GM18951 (cell line): Measurements from ENCODE around the gene SLC7A10.
"Not testable (repeated sequence)": the region's sequence is repeated elsewhere in the genome, so short reads cannot be mapped to it uniquely, and the experiment has no call there.

Experiments used
- POLR2A ChIP-seq: IDR thresholded peaks from 4 replicates; pipeline ENCODE4 v1.6.1; 2011; ENCODE audit warnings: mild to moderate bottlenecking; ENCODE audit not compliant: insufficient read length, insufficient read depth; ENCODE audit errors: extremely low read depth
- in situ Hi-C: fragments of 300-500 bp; cut with MboI; formaldehyde crosslinking; loops from one replicate; pipeline ENCODE4 v1.12.0; 2022; ENCODE audit warnings: low sequenced_read_pairs, mixed read lengths, inconsistent platforms; ENCODE audit not compliant: unreplicated experiment

Gene SLC7A10

GRCh38 chr19:33227242-33227650 lies 1.6 kb upstream of the SLC7A10 start:
- in situ Hi-C loops = loop anchor here (25.0 kb wide), 1 partner anchor 535 kb away; no protein-coding TSS in a partner anchor

DNA sequence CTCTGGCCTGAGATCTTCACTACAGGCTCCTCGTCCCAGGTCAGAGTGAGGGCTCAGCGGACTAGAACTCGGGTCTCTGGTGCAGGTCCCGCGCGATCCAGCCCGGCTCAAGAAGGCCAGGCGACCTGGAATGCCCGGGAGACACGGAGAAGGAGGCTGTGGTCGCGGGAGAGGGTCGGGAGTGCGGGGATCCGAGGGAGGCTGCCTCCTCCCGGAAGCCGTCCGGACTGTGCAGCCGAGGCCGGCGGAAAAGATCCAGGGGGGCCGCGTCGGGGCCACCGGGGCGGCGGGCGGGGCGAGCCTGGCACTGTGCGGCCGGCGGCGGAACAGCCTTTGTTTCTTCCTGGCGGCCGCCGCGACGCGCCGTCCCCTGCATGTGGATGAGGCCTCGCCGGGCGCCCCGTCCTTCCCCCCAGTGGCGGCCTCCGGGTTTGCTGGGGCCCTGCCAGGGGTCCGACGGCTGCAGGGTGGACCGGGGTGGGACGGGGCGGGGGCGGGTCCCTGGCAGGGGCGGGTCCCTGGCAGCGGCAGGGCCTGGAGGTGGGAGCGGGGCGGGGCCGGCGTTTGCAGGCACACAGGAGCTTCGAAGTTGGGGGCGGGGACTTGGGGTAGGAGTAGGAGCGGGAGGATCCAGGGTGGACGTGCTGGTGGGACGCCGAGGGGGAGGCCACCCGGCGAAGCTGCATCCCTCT lies 1.0 kb upstream of the SLC7A10 start:
- TF ChIP-seq POLR2A = no peak
- in situ Hi-C loops = loop anchor here (25.0 kb wide), 1 partner anchor 536 kb away; no protein-coding TSS in a partner anchor

More at GRCh38 chr19:33227242-33227650, 1.6 kb upstream of the SLC7A10 start:
- TF ChIP-seq POLR2A = no peak

GRCh38 chr19:33224694-33225457 lies 774 bp downstream of the SLC7A10 start:
- TF ChIP-seq POLR2A = no peak
- in situ Hi-C loops = loop anchor here (25.0 kb wide), 1 partner anchor 537 kb away; no protein-coding TSS in a partner anchor

DNA sequence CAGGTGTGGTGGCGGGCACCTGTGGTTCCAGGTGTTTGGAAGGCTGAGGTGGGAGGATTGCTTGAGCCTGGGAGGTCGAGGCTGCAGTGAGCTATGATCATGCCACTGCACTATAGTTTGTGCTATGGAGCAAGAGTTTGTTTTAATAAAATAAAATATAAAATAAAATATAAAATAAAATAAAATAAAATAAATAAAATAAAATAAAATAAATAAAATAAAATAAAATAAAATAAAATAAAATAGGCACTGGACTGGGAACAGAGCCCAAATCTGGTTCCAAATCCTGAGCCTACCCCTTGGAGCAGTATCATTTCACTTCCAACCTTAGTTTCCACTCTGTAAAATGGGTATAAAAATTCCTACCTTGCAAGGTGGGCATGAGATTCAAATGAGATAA lies 3.4 kb downstream of the SLC7A10 start:
- in situ Hi-C loops = not testable (repeated sequence)

GRCh38 chr19:33221638-33222037 lies 4.0 kb downstream of the SLC7A10 start:
- no peak for TF ChIP-seq POLR2A
- in situ Hi-C loops = no loop called here

- in situ Hi-C loops = no loop called here
- TF ChIP-seq POLR2A = no peak
Observed at GRCh38 chr19:33220735-33221134, 4.9 kb downstream of the SLC7A10 start.

- in situ Hi-C loops = no loop called here
- TF ChIP-seq POLR2A = no peak
Observed at GRCh38 chr19:33220115-33220514, 5.5 kb downstream of the SLC7A10 start.

DNA sequence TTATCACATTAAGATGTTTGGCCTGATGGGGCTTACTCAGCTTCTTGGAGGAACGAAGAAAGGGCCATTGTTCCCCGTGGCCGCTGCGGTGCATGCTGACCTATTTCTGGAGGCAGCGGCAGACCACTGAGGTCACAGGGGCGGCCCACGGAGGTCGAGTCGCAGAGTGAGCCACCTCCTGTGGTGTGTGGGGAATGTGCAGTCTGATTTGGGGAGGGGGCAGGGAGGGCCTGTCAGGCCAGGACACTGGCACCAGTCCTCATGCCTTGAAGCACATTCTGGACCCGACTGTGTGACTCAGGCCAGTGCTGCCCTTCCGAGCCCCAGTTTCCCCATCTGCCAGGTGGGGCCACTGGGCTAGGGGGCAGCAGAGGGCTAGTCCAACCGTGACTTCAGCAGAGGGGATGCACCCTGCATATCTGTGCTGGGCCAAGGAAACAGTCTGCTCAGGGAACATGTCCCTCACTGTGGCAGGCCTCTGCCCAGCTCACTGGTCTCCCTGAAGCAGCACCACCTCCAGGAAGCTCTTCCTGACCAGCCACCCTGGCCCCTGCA lies 6.3 kb downstream of the SLC7A10 start:
- no peak for TF ChIP-seq POLR2A

DNA sequence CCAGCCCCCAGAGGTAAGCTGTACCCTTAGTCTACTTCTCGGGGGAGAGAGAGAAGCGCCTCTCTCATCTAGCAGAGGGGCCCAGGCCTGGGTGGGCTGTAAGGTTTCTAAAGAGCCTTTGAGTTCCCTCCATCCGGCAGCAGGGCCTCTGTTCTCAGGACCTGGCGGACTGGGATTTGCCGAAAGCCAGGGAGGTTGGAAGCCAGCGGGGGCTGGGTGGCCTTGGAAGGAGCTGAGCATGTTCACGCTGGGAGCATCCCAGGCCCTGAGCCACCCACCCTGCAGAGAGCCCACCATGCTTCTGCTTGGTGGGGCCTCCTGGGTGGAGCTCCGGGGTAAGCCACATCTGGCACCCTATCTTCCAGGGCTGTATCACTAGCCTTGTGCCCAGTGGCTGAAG lies 7.8 kb downstream of the SLC7A10 start:
- in situ Hi-C loops = no loop called here
- TF ChIP-seq POLR2A = no peak

More for the DNA sequence above, 6.3 kb downstream of the SLC7A10 start:
- in situ Hi-C loops = no loop called here

GRCh38 chr19:33216198-33216830 lies 9.3 kb downstream of the SLC7A10 start:
- in situ Hi-C loops = no loop called here
- TF ChIP-seq POLR2A = no peak

DNA sequence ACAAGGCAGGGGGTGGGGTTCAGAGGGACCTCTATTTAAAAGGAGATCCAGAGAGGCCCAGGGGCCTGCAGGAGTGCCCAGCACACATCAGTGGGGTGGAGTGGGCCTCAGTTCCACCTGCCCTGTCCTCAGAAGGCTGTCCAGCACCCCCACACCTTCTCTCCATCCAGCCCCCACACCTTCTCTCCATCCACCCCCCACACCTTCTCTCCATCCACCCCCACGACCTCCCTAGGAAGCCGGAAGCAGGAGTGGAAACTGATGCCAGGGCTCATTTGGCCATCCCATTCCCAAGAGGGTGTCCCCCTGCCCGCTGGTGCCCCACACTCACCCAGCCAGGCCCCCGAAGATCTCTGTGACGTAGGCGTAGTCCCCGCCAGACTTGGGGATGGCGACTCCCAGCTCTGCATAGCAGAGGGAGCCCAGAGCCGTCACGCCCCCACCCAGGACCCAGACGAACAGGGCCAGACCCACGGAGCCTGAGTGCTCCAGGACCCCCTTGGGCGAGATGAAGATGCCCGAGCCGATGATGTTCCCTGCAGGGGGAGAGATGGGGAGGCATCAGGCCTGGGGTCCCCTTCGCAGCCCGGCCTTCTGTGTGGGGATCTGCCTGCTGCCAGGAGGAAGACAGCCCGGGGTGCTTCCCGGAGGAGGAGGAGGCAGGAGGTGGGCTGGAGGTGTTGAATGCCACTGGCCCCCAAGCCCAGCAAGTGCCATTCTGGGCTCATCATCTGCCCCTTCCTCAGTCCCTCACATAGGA lies 10.0 kb downstream of the SLC7A10 start:
- no peak for TF ChIP-seq POLR2A
- in situ Hi-C loops = no loop called here

DNA sequence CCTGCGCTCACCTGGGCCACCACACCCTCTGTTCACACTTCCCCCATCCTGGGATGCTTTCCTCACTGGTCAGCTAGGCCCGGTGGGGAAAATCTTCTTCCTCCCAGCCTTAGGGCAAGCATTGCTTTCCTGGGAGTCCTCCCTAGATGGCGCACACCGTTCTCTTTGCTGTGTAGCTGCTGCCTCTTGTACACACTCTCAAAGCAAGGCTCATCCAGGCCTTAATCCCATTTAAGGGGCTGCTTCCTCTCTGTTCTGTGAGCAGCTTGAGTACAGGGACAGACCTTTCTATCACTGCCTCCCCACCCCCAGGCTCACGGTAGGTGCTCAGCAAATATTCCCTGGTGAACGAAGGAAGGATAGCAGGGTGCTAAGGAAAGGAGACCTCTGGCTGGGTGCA lies 11.1 kb downstream of the SLC7A10 start:
- TF ChIP-seq POLR2A = no peak
- in situ Hi-C loops = no loop called here
